A549 (cell line): Measurements from ENCODE around the gene STAT4. TPM values are rescaled to one million over a fixed set of nuclear protein-coding genes. Genes with fewer than 3 reads are reported as not detected.

Source experiments
- ATAC-seq, 2 experiments: fragments of 200-7000 bp in 1 of 2; fragments of >200 bp in 1 of 2; cut with Nextera tagmentation in 1 of 2; cut with Tn5 transposase in 1 of 2; 3 replicates each; pipeline versions ENCODE4 v1.8.0 to v1.9.1; 2018 to 2020; ENCODE audit warnings: mild to moderate bottlenecking in 1 of 2, moderate library complexity in 1 of 2
- CTCF ChIA-PET: fragments of 300-600 bp; sonication (Branson Sonifier 250); formaldehyde crosslinking; extraction: SDS; loops from one replicate; lab custom pipeline; 2021; ENCODE audit warnings: antibody characterized with exemption, inconsistent platforms; lab: Yijun Ruan, JAX
- POLR2A ChIA-PET: fragments of 350-600 bp; formaldehyde crosslinking; extraction: SDS; loops from one replicate; lab custom pipeline; 2021; ENCODE audit warnings: antibody characterized with exemption, inconsistent platforms; lab: Yijun Ruan, JAX
- DNase-seq, 2 experiments: peaks; one replicate each; pipeline versions ENCODE4 v3.0.0 to v3.0.0-alpha.2; 2011 to 2016; ENCODE audit warnings: low read depth in 1 of 2, low spot score in 1 of 2
- FAIRE-seq: peaks from 2 replicates; lab custom pipeline; 2011; peaks lifted over from hg19 to GRCh38; lab: Jason Lieb, UNC
- H3K27ac ChIP-seq, 2 experiments: fragments of >200 bp; sonication (Bioruptor Twin); formaldehyde crosslinking; 3 replicates each; pipeline ENCODE4 v1.5.1; 2016 to 2017
- H3K4me1 ChIP-seq: fragments of >200 bp; sonication (Bioruptor Twin); formaldehyde crosslinking; 3 replicates; pipeline ENCODE4 v1.6.1; 2016
- H3K4me2 ChIP-seq: fragments of >200 bp; sonication (Bioruptor Twin); formaldehyde crosslinking; 3 replicates; pipeline ENCODE4 v1.6.1; 2016
- H3K4me3 ChIP-seq: fragments of >200 bp; sonication (Bioruptor Twin); formaldehyde crosslinking; 3 replicates; pipeline ENCODE4 v1.5.1; 2016
- H3K9me3 ChIP-seq: fragments of >200 bp; sonication (Bioruptor Twin); formaldehyde crosslinking; 3 replicates; pipeline ENCODE4 v1.6.1; 2016
- BCL3 ChIP-seq: fragments of >200 bp; sonication (Bioruptor Twin); formaldehyde crosslinking; IDR thresholded peaks from 3 replicates; pipeline ENCODE4 v1.6.1; 2016
- CBX2 ChIP-seq: fragments of 200-600 bp; sonication (generic); IDR thresholded peaks from 2 replicates; pipeline ENCODE4 v1.6.1; 2016; ENCODE audit warnings: low read depth, mild to moderate bottlenecking, borderline replicate concordance
- CEBPB ChIP-seq, 2 experiments: fragments of >200 bp in 1 of 2; sonication (Bioruptor Twin) in 1 of 2; formaldehyde crosslinking in 1 of 2; IDR thresholded peaks; 2 replicates each; pipeline ENCODE4 v1.6.1; 2012 to 2016
- CHD4 ChIP-seq: fragments of 200-600 bp; sonication (generic); IDR thresholded peaks from 2 replicates; pipeline ENCODE4 v1.6.1; 2016; ENCODE audit warnings: antibody characterized with exemption, mild to moderate bottlenecking, borderline replicate concordance
- CTCF ChIP-seq: fragments of >200 bp; sonication (Bioruptor Twin); formaldehyde crosslinking; IDR thresholded peaks from 3 replicates; pipeline ENCODE4 v1.5.1; 2016
- ELK1 ChIP-seq: fragments of 150-350 bp; IDR thresholded peaks from 2 replicates; pipeline ENCODE4 v1.6.1; 2014; ENCODE audit warnings: low read depth, mild to moderate bottlenecking, low read length
- FOXS1 ChIP-seq: fragments of 250-450 bp; sonication (Bioruptor Pico); IDR thresholded peaks from 2 replicates; pipeline ENCODE4 v1.5.0; 2020; ENCODE audit warnings: mild to moderate bottlenecking, moderate library complexity
- HMGXB4 ChIP-seq: fragments of 250-450 bp; sonication (Bioruptor Pico); IDR thresholded peaks from 2 replicates; pipeline ENCODE4 v1.5.0; 2021; ENCODE audit warnings: mild to moderate bottlenecking, moderate library complexity, borderline replicate concordance
- HOXB13 ChIP-seq: fragments of 250-450 bp; sonication (Bioruptor Pico); IDR thresholded peaks from 2 replicates; pipeline ENCODE4 v1.5.0; 2020; ENCODE audit warnings: low read depth, mild to moderate bottlenecking, moderate library complexity
- JUNB ChIP-seq: fragments of >200 bp; sonication (Bioruptor Twin); formaldehyde crosslinking; IDR thresholded peaks from 2 replicates; pipeline ENCODE4 v1.6.1; 2016
- KDM5A ChIP-seq: fragments of 200-600 bp; sonication (generic); IDR thresholded peaks from 2 replicates; pipeline ENCODE4 v1.6.1; 2016; ENCODE audit warnings: antibody characterized with exemption, mild to moderate bottlenecking
- MAFK ChIP-seq: fragments of 450-650 bp; IDR thresholded peaks from 2 replicates; pipeline ENCODE4 v1.6.1; 2014; ENCODE audit not compliant: partially characterized antibody
- MAZ ChIP-seq: fragments of 150-350 bp; IDR thresholded peaks from 2 replicates; pipeline ENCODE4 v1.6.1; 2014; ENCODE audit warnings: antibody characterized with exemption, low read depth, low read length, borderline replicate concordance
- NFE2L2 ChIP-seq: fragments of 150-350 bp; conservative IDR thresholded peaks from 2 replicates; pipeline ENCODE4 v1.6.1; 2014; ENCODE audit warnings: low read length
- NPAS2 ChIP-seq: fragments of 250-450 bp; sonication (Bioruptor Pico); IDR thresholded peaks from 2 replicates; pipeline ENCODE4 v1.8.0; 2022; ENCODE audit warnings: mild to moderate bottlenecking, moderate library complexity, borderline replicate concordance
- NR3C1 ChIP-seq: fragments of >200 bp; sonication (Bioruptor Twin); formaldehyde crosslinking; IDR thresholded peaks from 3 replicates; pipeline ENCODE4 v1.6.1; 2017
- POLR2AphosphoS2 ChIP-seq: conservative IDR thresholded peaks from 2 replicates; pipeline ENCODE4 v1.6.1; 2012; ENCODE audit warnings: low read length, improper control_type of control experiment, inconsistent platforms
- RAD21 ChIP-seq, 2 experiments: fragments of >200 bp in 1 of 2; sonication (Bioruptor Twin) in 1 of 2; formaldehyde crosslinking in 1 of 2; IDR thresholded peaks in 1 of 2; conservative IDR thresholded peaks in 1 of 2; 2 replicates in 1 of 2; 3 replicates in 1 of 2; pipeline ENCODE4 v1.6.1; 2012 to 2018; ENCODE audit warnings: inconsistent platforms in 1 of 2
- RNF2 ChIP-seq: fragments of 200-600 bp; sonication (generic); IDR thresholded peaks from 2 replicates; pipeline ENCODE4 v1.6.1; 2016; ENCODE audit warnings: low read depth, mild to moderate bottlenecking, antibody characterized with exemption, moderate library complexity, borderline replicate concordance
- SREBF2 ChIP-seq: fragments of 450-650 bp; IDR thresholded peaks from 2 replicates; pipeline ENCODE4 v1.6.1; 2014; ENCODE audit warnings: mild to moderate bottlenecking, moderate library complexity
- ZC3H11A ChIP-seq: fragments of 450-650 bp; IDR thresholded peaks from 2 replicates; pipeline ENCODE4 v1.6.1; 2014; ENCODE audit warnings: antibody characterized with exemption, mild to moderate bottlenecking
- ZSCAN20 ChIP-seq: fragments of 250-450 bp; sonication (Bioruptor Pico); IDR thresholded peaks from 2 replicates; pipeline ENCODE4 v1.8.0; 2022; ENCODE audit warnings: mild to moderate bottlenecking, moderate library complexity
- WGBS: methylation state at CpG from one replicate; pipeline ENCODE4 v1.1.6; 2017; ENCODE audit errors: missing lambda C conversion rate; 5-methylcytosine and 5-hydroxymethylcytosine counted together
- polyA plus RNA-seq, 4 experiments: library from polyadenylated mRNA; depleted of rRNA in 3 of 4; stranded (reverse); fragments of >200 nt; fragmentation: RNase III in 1 of 4; extraction: RNeasy Plus Mini Kit Qiagen cat#74134 plus additional on column Dnase treatment in 1 of 4; gene quantifications; 2 replicates in 3 of 4; 3 replicates in 1 of 4; pipeline ENCODE4 v1.2.3, GENCODE V29; 2011 to 2017

STAT4 gene
- polyA plus RNA-seq, 2 of the 4 experiments (the other 2 are of a cell fraction), result 11.6 to 34.4 TPM

- no peak overlapping the region for H3K4me2 ChIP-seq
- CTCF ChIA-PET, result interaction anchor here (0.7 to 1.7 kb wide), 3 partner anchors 13 to 153 kb away, joined by 5 read pairs; no protein-coding TSS in a partner anchor
- DNase-seq, result no peak
These were observed 85.0 kb downstream of the STAT4 start for GRCh38 chr2:191065785-191066184.

GRCh38 chr2:191064590-191064989, 86.2 kb downstream of the STAT4 start:
- ATAC-seq, result no peak
- POLR2A ChIA-PET, result no interaction called here
- CTCF ChIA-PET, result interaction anchor here (1.7 kb wide), 1 partner anchor 14 kb away, joined by 5 read pairs; no protein-coding TSS in a partner anchor
- Histone ChIP-seq H3K4me1 (no peaks in the 10 kb centered on the region), H3K9me3 (no peaks in the 10 kb centered on the region), H3K4me2 (no peak overlapping the region), H3K27ac (no peak overlapping the region), H3K4me3 (no peak overlapping the region)
- no peak for DNase-seq
- no peak for FAIRE-seq
- WGBS, result 86% methylated on average over 9 of the region's 9 CpGs
- no peak for TF ChIP-seq POLR2AphosphoS2
- TF ChIP-seq RNF2, result no peak
- TF ChIP-seq CBX2, result no peak
- TF ChIP-seq CHD4, result no peak
- no peak for TF ChIP-seq SREBF2
- no peak for TF ChIP-seq BCL3
- no peak for TF ChIP-seq CEBPB (IDR thresholded peaks at IDR 0.05)
- TF ChIP-seq NPAS2 (CRISPR knock-in tag), result no peak
- no peak for TF ChIP-seq ZC3H11A
- TF ChIP-seq HOXB13 (CRISPR knock-in tag), result no peak
- TF ChIP-seq ZSCAN20 (CRISPR knock-in tag), result no peak
- no peak for TF ChIP-seq FOXS1 (CRISPR knock-in tag)
- TF ChIP-seq MAFK, result no peak

More at GRCh38 chr2:191065785-191066184, 85.0 kb downstream of the STAT4 start:
- 76% methylated on average over 2 of the region's 2 CpGs for WGBS
- POLR2A ChIA-PET, result no interaction called here
- Histone ChIP-seq H3K4me1 (no peaks in the 10 kb centered on the region), H3K9me3 (no peaks in the 10 kb centered on the region), H3K27ac (no peak overlapping the region), H3K4me3 (no peak overlapping the region)
- FAIRE-seq (no peak), ATAC-seq (no peak)
- TF ChIP-seq KDM5A (no peak), HOXB13 (CRISPR knock-in tag) (no peak), RAD21 (conservative IDR thresholded peaks at IDR 0.05 in 1 of 2, IDR thresholded peaks at IDR 0.05 in 1 of 2) (no peak)

- Histone ChIP-seq H3K4me3 (no peak overlapping the region), H3K9me3 (no peaks in the 10 kb centered on the region), H3K27ac (no peak overlapping the region), H3K4me2 (no peak overlapping the region), H3K4me1 (no peaks in the 10 kb centered on the region)
- FAIRE-seq, result no peak
- CTCF ChIA-PET, result interaction anchor here (0.6 to 2.9 kb wide), 2 partner anchors 11 to 87 kb away, joined by 3 to 15 read pairs; partner anchors contain the start of gene STAT4
- POLR2A ChIA-PET, result no interaction called here
- DNase-seq, result no peak
- no peak for ATAC-seq
- 91% methylated on average over 1 of the region's 1 CpG for WGBS
- TF ChIP-seq ELK1, result no peak
- TF ChIP-seq ZSCAN20 (CRISPR knock-in tag), result no peak
- TF ChIP-seq ZC3H11A, result no peak
- no peak for TF ChIP-seq MAZ
- TF ChIP-seq CBX2, result no peak
- no peak for TF ChIP-seq CTCF
- no peak for TF ChIP-seq NR3C1
- TF ChIP-seq JUNB, result no peak
- TF ChIP-seq MAFK, result no peak
- TF ChIP-seq NFE2L2, result no peak
- TF ChIP-seq HMGXB4 (CRISPR knock-in tag), result no peak
- TF ChIP-seq, all 56 proteins: peak for 0
These were observed 87.2 kb downstream of the STAT4 start for GRCh38 chr2:191063584-191063983.
